A549 (cell line): ENCODE data around the gene TSPEAR.

Experiments used
- BHLHE40 ChIP-seq: IDR thresholded peaks from 2 replicates; pipeline ENCODE4 v1.6.1; 2012; ENCODE audit warnings: low read depth, low read length, inconsistent platforms
- CBX8 ChIP-seq: fragments of 200-600 bp; sonication (generic); IDR thresholded peaks from 2 replicates; pipeline ENCODE4 v1.6.1; 2016
- CEBPB ChIP-seq, 2 experiments: fragments of >200 bp in 1 of 2; sonication (Bioruptor Twin) in 1 of 2; formaldehyde crosslinking in 1 of 2; IDR thresholded peaks; 2 replicates each; pipeline ENCODE4 v1.6.1; 2012 to 2016
- CTCF ChIP-seq: fragments of >200 bp; sonication (Bioruptor Twin); formaldehyde crosslinking; IDR thresholded peaks from 3 replicates; pipeline ENCODE4 v1.5.1; 2016
- EHMT2 ChIP-seq: fragments of 200-600 bp; sonication (generic); IDR thresholded peaks from 2 replicates; pipeline ENCODE4 v1.6.1; 2016; ENCODE audit warnings: antibody characterized with exemption, low read depth, mild to moderate bottlenecking, moderate library complexity
- ESRRA ChIP-seq: fragments of 150-350 bp; IDR thresholded peaks from 2 replicates; pipeline ENCODE4 v1.6.1; 2014; ENCODE audit warnings: mild to moderate bottlenecking, low read length, borderline replicate concordance
- KDM5A ChIP-seq: fragments of 200-600 bp; sonication (generic); IDR thresholded peaks from 2 replicates; pipeline ENCODE4 v1.6.1; 2016; ENCODE audit warnings: antibody characterized with exemption, mild to moderate bottlenecking
- MAFK ChIP-seq: fragments of 450-650 bp; IDR thresholded peaks from 2 replicates; pipeline ENCODE4 v1.6.1; 2014; ENCODE audit not compliant: partially characterized antibody
- POLR2A ChIP-seq: IDR thresholded peaks from 2 replicates; pipeline ENCODE4 v1.6.1; 2012; ENCODE audit warnings: mild to moderate bottlenecking, low read length
- RFX5 ChIP-seq: fragments of 450-650 bp; IDR thresholded peaks from 2 replicates; pipeline ENCODE4 v1.7.1; 2014; ENCODE audit warnings: antibody characterized with exemption, mild to moderate bottlenecking, moderate library complexity
- SMC3 ChIP-seq: fragments of >200 bp; sonication (Bioruptor Twin); formaldehyde crosslinking; IDR thresholded peaks from 3 replicates; pipeline ENCODE4 v1.6.1; 2018; ENCODE audit warnings: inconsistent platforms
- USF2 ChIP-seq: fragments of 450-650 bp; IDR thresholded peaks from 2 replicates; pipeline ENCODE4 v1.6.1; 2014; ENCODE audit warnings: antibody characterized with exemption
- TF ChIP-seq, protein P1 (sequence below): fragments of 150-350 bp; IDR thresholded peaks from 2 replicates; pipeline ENCODE4 v1.6.1; 2014; ENCODE audit warnings: low read depth, mild to moderate bottlenecking, low read length
- TF ChIP-seq, protein P2 (sequence below): IDR thresholded peaks from 2 replicates; pipeline ENCODE4 v1.6.1; 2012

DNA sequence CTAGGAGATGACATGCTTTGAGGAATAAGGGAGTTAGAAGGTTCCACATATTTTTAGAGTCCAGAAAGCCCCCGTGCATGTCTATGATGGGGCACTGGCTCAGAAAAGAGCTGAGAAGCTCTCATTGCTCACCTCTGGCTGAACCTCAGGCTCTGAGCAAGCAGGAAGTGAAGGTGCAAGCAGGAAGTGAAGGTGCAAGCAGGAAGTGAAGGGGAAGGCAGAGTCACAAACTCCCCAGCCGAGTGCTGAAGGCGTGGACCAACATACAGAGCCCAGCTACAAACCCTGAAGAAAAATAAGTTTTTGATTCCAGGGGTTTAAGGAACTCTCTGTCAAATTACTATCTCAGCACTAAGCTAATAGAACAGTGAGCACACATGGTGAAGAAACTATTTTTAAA lies 92.5 kb downstream of the TSPEAR start:
- TF ChIP-seq MAFK: no peak
- TF ChIP-seq CBX8: no peak
- no peak for TF ChIP-seq USF2
- TF ChIP-seq BHLHE40: no peak
- no peak for TF ChIP-seq RFX5
- no peak for TF ChIP-seq POLR2A
- TF ChIP-seq CTCF: no peak
- no peak for TF ChIP-seq ESRRA
- no peak for TF ChIP-seq KDM5A
- no peak for TF ChIP-seq EHMT2
- TF ChIP-seq SMC3: no peak
- no peak for TF ChIP-seq CEBPB (IDR thresholded peaks at IDR 0.05)
- TF ChIP-seq, protein P1, sequence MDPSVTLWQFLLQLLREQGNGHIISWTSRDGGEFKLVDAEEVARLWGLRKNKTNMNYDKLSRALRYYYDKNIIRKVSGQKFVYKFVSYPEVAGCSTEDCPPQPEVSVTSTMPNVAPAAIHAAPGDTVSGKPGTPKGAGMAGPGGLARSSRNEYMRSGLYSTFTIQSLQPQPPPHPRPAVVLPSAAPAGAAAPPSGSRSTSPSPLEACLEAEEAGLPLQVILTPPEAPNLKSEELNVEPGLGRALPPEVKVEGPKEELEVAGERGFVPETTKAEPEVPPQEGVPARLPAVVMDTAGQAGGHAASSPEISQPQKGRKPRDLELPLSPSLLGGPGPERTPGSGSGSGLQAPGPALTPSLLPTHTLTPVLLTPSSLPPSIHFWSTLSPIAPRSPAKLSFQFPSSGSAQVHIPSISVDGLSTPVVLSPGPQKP: no peak
- TF ChIP-seq, protein P2, sequence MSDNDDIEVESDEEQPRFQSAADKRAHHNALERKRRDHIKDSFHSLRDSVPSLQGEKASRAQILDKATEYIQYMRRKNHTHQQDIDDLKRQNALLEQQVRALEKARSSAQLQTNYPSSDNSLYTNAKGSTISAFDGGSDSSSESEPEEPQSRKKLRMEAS: no peak
